A549 (cell line): ENCODE measurements around the gene DENND6B. TPM values are rescaled to one million over a fixed set of nuclear protein-coding genes. Genes with fewer than 3 reads are reported as not detected.

ENCODE experiments used
- ATAC-seq, 2 experiments: fragments of 200-7000 bp in 1 of 2; fragments of >200 bp in 1 of 2; cut with Nextera tagmentation in 1 of 2; cut with Tn5 transposase in 1 of 2; 3 replicates each; pipeline versions ENCODE4 v1.8.0 to v1.9.1; 2018 to 2020; ENCODE audit warnings: mild to moderate bottlenecking in 1 of 2, moderate library complexity in 1 of 2
- CTCF ChIA-PET: fragments of 300-600 bp; sonication (Branson Sonifier 250); formaldehyde crosslinking; extraction: SDS; loops from one replicate; lab custom pipeline; 2021; ENCODE audit warnings: antibody characterized with exemption, inconsistent platforms; lab: Yijun Ruan, JAX
- POLR2A ChIA-PET: fragments of 350-600 bp; formaldehyde crosslinking; extraction: SDS; loops from one replicate; lab custom pipeline; 2021; ENCODE audit warnings: antibody characterized with exemption, inconsistent platforms; lab: Yijun Ruan, JAX
- DNase-seq, 2 experiments: peaks; one replicate each; pipeline versions ENCODE4 v3.0.0 to v3.0.0-alpha.2; 2011 to 2016; ENCODE audit warnings: low read depth in 1 of 2, low spot score in 1 of 2
- FAIRE-seq: peaks from 2 replicates; lab custom pipeline; 2011; peaks lifted over from hg19 to GRCh38; lab: Jason Lieb, UNC
- H3K27ac ChIP-seq, 2 experiments: fragments of >200 bp; sonication (Bioruptor Twin); formaldehyde crosslinking; 3 replicates each; pipeline ENCODE4 v1.5.1; 2016 to 2017
- H3K4me1 ChIP-seq: fragments of >200 bp; sonication (Bioruptor Twin); formaldehyde crosslinking; 3 replicates; pipeline ENCODE4 v1.6.1; 2016
- H3K4me2 ChIP-seq: fragments of >200 bp; sonication (Bioruptor Twin); formaldehyde crosslinking; 3 replicates; pipeline ENCODE4 v1.6.1; 2016
- H3K4me3 ChIP-seq: fragments of >200 bp; sonication (Bioruptor Twin); formaldehyde crosslinking; 3 replicates; pipeline ENCODE4 v1.5.1; 2016
- H3K9me3 ChIP-seq: fragments of >200 bp; sonication (Bioruptor Twin); formaldehyde crosslinking; 3 replicates; pipeline ENCODE4 v1.6.1; 2016
- BHLHE40 ChIP-seq: IDR thresholded peaks from 2 replicates; pipeline ENCODE4 v1.6.1; 2012; ENCODE audit warnings: low read depth, low read length, inconsistent platforms
- CBX2 ChIP-seq: fragments of 200-600 bp; sonication (generic); IDR thresholded peaks from 2 replicates; pipeline ENCODE4 v1.6.1; 2016; ENCODE audit warnings: low read depth, mild to moderate bottlenecking, borderline replicate concordance
- CEBPB ChIP-seq, 2 experiments: fragments of >200 bp in 1 of 2; sonication (Bioruptor Twin) in 1 of 2; formaldehyde crosslinking in 1 of 2; IDR thresholded peaks; 2 replicates each; pipeline ENCODE4 v1.6.1; 2012 to 2016
- CHD2 ChIP-seq: fragments of 150-350 bp; IDR thresholded peaks from 2 replicates; pipeline ENCODE4 v1.6.1; 2014; ENCODE audit warnings: low read length; ENCODE audit not compliant: partially characterized antibody
- CHD4 ChIP-seq: fragments of 200-600 bp; sonication (generic); IDR thresholded peaks from 2 replicates; pipeline ENCODE4 v1.6.1; 2016; ENCODE audit warnings: antibody characterized with exemption, mild to moderate bottlenecking, borderline replicate concordance
- E2F6 ChIP-seq: IDR thresholded peaks from 2 replicates; pipeline ENCODE4 v1.6.1; 2012; ENCODE audit warnings: low read depth, borderline replicate concordance
- EHMT2 ChIP-seq: fragments of 200-600 bp; sonication (generic); IDR thresholded peaks from 2 replicates; pipeline ENCODE4 v1.6.1; 2016; ENCODE audit warnings: antibody characterized with exemption, low read depth, mild to moderate bottlenecking, moderate library complexity
- FOSB ChIP-seq: fragments of 250-450 bp; sonication (Bioruptor Pico); IDR thresholded peaks from 2 replicates; pipeline ENCODE4 v1.5.0; 2020; ENCODE audit warnings: mild to moderate bottlenecking, moderate library complexity
- HDAC2 ChIP-seq: fragments of 200-600 bp; sonication (generic); IDR thresholded peaks from 2 replicates; pipeline ENCODE4 v1.6.1; 2016
- HES2 ChIP-seq: fragments of >200 bp; sonication (Bioruptor Twin); formaldehyde crosslinking; IDR thresholded peaks from 2 replicates; pipeline ENCODE4 v1.6.1; 2016
- HOXA7 ChIP-seq: fragments of 250-450 bp; sonication (Bioruptor Pico); IDR thresholded peaks from 2 replicates; pipeline ENCODE4 v1.5.0; 2020; ENCODE audit warnings: mild to moderate bottlenecking, moderate library complexity
- HOXB5 ChIP-seq: fragments of 250-450 bp; sonication (Bioruptor Pico); IDR thresholded peaks from 2 replicates; pipeline ENCODE4 v1.5.0; 2020; ENCODE audit warnings: mild to moderate bottlenecking, moderate library complexity
- JUNB ChIP-seq: fragments of >200 bp; sonication (Bioruptor Twin); formaldehyde crosslinking; IDR thresholded peaks from 2 replicates; pipeline ENCODE4 v1.6.1; 2016
- KDM1A ChIP-seq: fragments of 200-600 bp; sonication (generic); IDR thresholded peaks from 2 replicates; pipeline ENCODE4 v1.6.1; 2016; ENCODE audit warnings: low read depth, mild to moderate bottlenecking
- MAX ChIP-seq: IDR thresholded peaks from 2 replicates; pipeline ENCODE4 v1.6.1; 2012
- MAZ ChIP-seq: fragments of 150-350 bp; IDR thresholded peaks from 2 replicates; pipeline ENCODE4 v1.6.1; 2014; ENCODE audit warnings: antibody characterized with exemption, low read depth, low read length, borderline replicate concordance
- MYC ChIP-seq: IDR thresholded peaks from 2 replicates; pipeline ENCODE4 v1.6.1; 2012; ENCODE audit warnings: mild to moderate bottlenecking, inconsistent platforms, low read length, improper control_type of control experiment, borderline replicate concordance
- PBX3 ChIP-seq: IDR thresholded peaks from 2 replicates; pipeline ENCODE4 v1.6.1; 2012
- PHF8 ChIP-seq: fragments of 200-600 bp; sonication (generic); IDR thresholded peaks from 2 replicates; pipeline ENCODE4 v1.6.1; 2016; ENCODE audit warnings: low read depth, mild to moderate bottlenecking, antibody characterized with exemption, moderate library complexity, borderline replicate concordance
- POLR2A ChIP-seq: IDR thresholded peaks from 2 replicates; pipeline ENCODE4 v1.6.1; 2012; ENCODE audit warnings: mild to moderate bottlenecking, low read length
- POLR2AphosphoS2 ChIP-seq: conservative IDR thresholded peaks from 2 replicates; pipeline ENCODE4 v1.6.1; 2012; ENCODE audit warnings: low read length, improper control_type of control experiment, inconsistent platforms
- RAD21 ChIP-seq, 2 experiments: fragments of >200 bp in 1 of 2; sonication (Bioruptor Twin) in 1 of 2; formaldehyde crosslinking in 1 of 2; IDR thresholded peaks in 1 of 2; conservative IDR thresholded peaks in 1 of 2; 2 replicates in 1 of 2; 3 replicates in 1 of 2; pipeline ENCODE4 v1.6.1; 2012 to 2018; ENCODE audit warnings: inconsistent platforms in 1 of 2
- RARB ChIP-seq: fragments of 250-450 bp; sonication (Bioruptor Pico); IDR thresholded peaks from 2 replicates; pipeline ENCODE4 v1.8.0; 2021; ENCODE audit warnings: mild to moderate bottlenecking, moderate library complexity
- REST ChIP-seq: fragments of 200-600 bp; sonication (generic); IDR thresholded peaks from 2 replicates; pipeline ENCODE4 v1.6.1; 2016; ENCODE audit warnings: antibody characterized with exemption, mild to moderate bottlenecking, moderate library complexity
- RFX5 ChIP-seq: fragments of 450-650 bp; IDR thresholded peaks from 2 replicates; pipeline ENCODE4 v1.7.1; 2014; ENCODE audit warnings: antibody characterized with exemption, mild to moderate bottlenecking, moderate library complexity
- SMC3 ChIP-seq: fragments of >200 bp; sonication (Bioruptor Twin); formaldehyde crosslinking; IDR thresholded peaks from 3 replicates; pipeline ENCODE4 v1.6.1; 2018; ENCODE audit warnings: inconsistent platforms
- SREBF2 ChIP-seq: fragments of 450-650 bp; IDR thresholded peaks from 2 replicates; pipeline ENCODE4 v1.6.1; 2014; ENCODE audit warnings: mild to moderate bottlenecking, moderate library complexity
- TFCP2L1 ChIP-seq: fragments of 250-450 bp; sonication (Bioruptor Pico); IDR thresholded peaks from 2 replicates; pipeline ENCODE4 v1.5.0; 2021; ENCODE audit warnings: mild to moderate bottlenecking
- ZSCAN20 ChIP-seq: fragments of 250-450 bp; sonication (Bioruptor Pico); IDR thresholded peaks from 2 replicates; pipeline ENCODE4 v1.8.0; 2022; ENCODE audit warnings: mild to moderate bottlenecking, moderate library complexity
- WGBS: methylation state at CpG from one replicate; pipeline ENCODE4 v1.1.6; 2017; ENCODE audit errors: missing lambda C conversion rate; 5-methylcytosine and 5-hydroxymethylcytosine counted together
- polyA plus RNA-seq, 4 experiments: library from polyadenylated mRNA; depleted of rRNA in 3 of 4; stranded (reverse); fragments of >200 nt; fragmentation: RNase III in 1 of 4; extraction: RNeasy Plus Mini Kit Qiagen cat#74134 plus additional on column Dnase treatment in 1 of 4; gene quantifications; 2 replicates in 3 of 4; 3 replicates in 1 of 4; pipeline ENCODE4 v1.2.3, GENCODE V29; 2011 to 2017

DENND6B gene
- polyA plus RNA-seq, 2 of the 4 experiments (the other 2 are of a cell fraction) = 1.6 to 1.9 TPM

GRCh38 chr22:50357222-50357621 is 30.4 kb upstream of the DENND6B start:
- FAIRE-seq = no peak
- no peak for ATAC-seq
- DNase-seq = no peak
- CTCF ChIA-PET = interaction anchor here (0.6 to 0.7 kb wide), 2 partner anchors 28 to 121 kb away, joined by 3 read pairs; no protein-coding TSS in a partner anchor
- 97% methylated on average over 1 of the region's 1 CpG for WGBS
- TF ChIP-seq SREBF2 (no peak), CHD4 (no peak), RFX5 (no peak), REST (no peak), MAZ (no peak), JUNB (no peak), SMC3 (no peak), HOXB5 (no peak), CBX2 (no peak), PBX3 (no peak), CEBPB (IDR thresholded peaks at IDR 0.05) (no peak), TFCP2L1 (no peak), BHLHE40 (no peak), CHD2 (no peak), HOXA7 (CRISPR knock-in tag) (no peak), KDM1A (no peak), MAX (no peak), POLR2AphosphoS2 (no peak)
- Histone ChIP-seq H3K4me3 (no peak overlapping the region), H3K27ac (no peak overlapping the region), H3K4me1 (no peaks in the 10 kb centered on the region), H3K4me2 (no peak overlapping the region), H3K9me3 (no peaks in the 10 kb centered on the region)
- POLR2A ChIA-PET = no interaction called here

GRCh38 chr22:50356186-50356585 is 29.4 kb upstream of the DENND6B start:
- H3K9me3 ChIP-seq = no peaks in the 10 kb centered on the region
- H3K4me2 ChIP-seq = no peak overlapping the region
- WGBS = 91% methylated on average over 8 of the region's 8 CpGs
- no peak for TF ChIP-seq CHD2
- TF ChIP-seq ZSCAN20 = no peak
- no peak for TF ChIP-seq POLR2A
- ChIA-PET POLR2A (no interaction called here), CTCF (no interaction called here)
- no peak overlapping the region for H3K27ac ChIP-seq
- H3K4me1 ChIP-seq = no peaks in the 10 kb centered on the region
- no peak for FAIRE-seq
- H3K4me3 ChIP-seq = no peak overlapping the region
- no peak for DNase-seq
- no peak for ATAC-seq

GRCh38 chr22:50348058-50348457 is 21.2 kb upstream of the DENND6B start:
- H3K4me1 ChIP-seq = no peaks in the 10 kb centered on the region
- ChIA-PET CTCF (interaction anchor here (0.6 kb wide), 1 partner anchor 113 kb away, joined by 3 read pairs; no protein-coding TSS in a partner anchor), POLR2A (no interaction called here)
- 73% methylated on average over 2 of the region's 2 CpGs for WGBS
- ATAC-seq (no peak), FAIRE-seq (no peak), DNase-seq (no peak)
- no peak overlapping the region for H3K4me2 ChIP-seq
- no peak overlapping the region for H3K4me3 ChIP-seq
- no peak overlapping the region for H3K27ac ChIP-seq
- no peaks in the 10 kb centered on the region for H3K9me3 ChIP-seq
- TF ChIP-seq CEBPB (IDR thresholded peaks at IDR 0.05) (no peak), RARB (no peak), E2F6 (no peak), POLR2A (no peak), RAD21 (conservative IDR thresholded peaks at IDR 0.05 in 1 of 2, IDR thresholded peaks at IDR 0.05 in 1 of 2) (no peak), HDAC2 (no peak), FOSB (CRISPR knock-in tag) (no peak), HES2 (no peak), CHD2 (no peak), MYC (no peak), HOXB5 (no peak), PHF8 (no peak), EHMT2 (no peak)
